Fibroblast of lung (primary cell): ENCODE measurements around the gene CRYL1. TPM values are rescaled to one million over a fixed set of nuclear protein-coding genes. Genes with fewer than 3 reads are reported as not detected.

ENCODE experiments used
- DNase-seq, 2 donors: peaks; one replicate each; pipeline versions ENCODE4 v3.0.0 to v3.0.0-alpha.2; 2010; ENCODE audit warnings: low read depth in 2 of 2
- H2AFZ ChIP-seq: 2 replicates; pipeline ENCODE4 v1.5.1; 2012; ENCODE audit warnings: low read length, control low read depth, inconsistent platforms
- H3K27ac ChIP-seq: 2 replicates; pipeline ENCODE4 v1.5.1; 2011; ENCODE audit warnings: low read length, control low read depth; ENCODE audit not compliant: insufficient read depth
- H3K27me3 ChIP-seq: 2 replicates; pipeline ENCODE4 v1.5.1; 2011; ENCODE audit warnings: mild to moderate bottlenecking, low read length; ENCODE audit not compliant: control insufficient read depth, insufficient read depth
- H3K36me3 ChIP-seq: 2 replicates; pipeline ENCODE4 v1.5.1; 2011; ENCODE audit warnings: low read length; ENCODE audit not compliant: control insufficient read depth, insufficient read depth
- H3K4me1 ChIP-seq: 2 replicates; pipeline ENCODE4 v1.5.1; 2011; ENCODE audit warnings: low read length; ENCODE audit not compliant: control insufficient read depth, insufficient read depth; ENCODE audit errors: extremely low read depth
- H3K4me2 ChIP-seq: 2 replicates; pipeline ENCODE4 v1.5.1; 2011; ENCODE audit warnings: low read length, control low read depth; ENCODE audit not compliant: insufficient read depth; ENCODE audit errors: extremely low read depth
- H3K4me3 ChIP-seq, 4 experiments: fragments of 200-600 bp in 1 of 4; sonication (generic) in 1 of 4; replicated peaks in 1 of 4; 2 replicates each; pipeline ENCODE4 v1.5.1; 2011 to 2016; ENCODE audit warnings: low read length in 4 of 4, low read depth in 3 of 4, mild to moderate bottlenecking in 3 of 4, control low read depth in 2 of 4, inconsistent platforms in 1 of 4, mixed read lengths in 1 of 4; ENCODE audit not compliant: insufficient read depth in 1 of 4; ENCODE audit errors: control extremely low read depth in 1 of 4
- H3K79me2 ChIP-seq: 2 replicates; pipeline ENCODE4 v1.5.1; 2012; ENCODE audit warnings: mild to moderate bottlenecking, low read length, inconsistent platforms; ENCODE audit not compliant: control insufficient read depth, insufficient read depth
- H3K9ac ChIP-seq: 2 replicates; pipeline ENCODE4 v1.5.1; 2011; ENCODE audit warnings: mild to moderate bottlenecking, low read length, control low read depth; ENCODE audit not compliant: insufficient read depth
- H3K9me3 ChIP-seq: 2 replicates; pipeline ENCODE4 v1.5.1; 2012; ENCODE audit warnings: low read depth, low read length; ENCODE audit not compliant: control insufficient read depth, insufficient read depth
- H4K20me1 ChIP-seq: 2 replicates; pipeline ENCODE4 v1.5.1; 2011; ENCODE audit warnings: low read length; ENCODE audit not compliant: control insufficient read depth, insufficient read depth; ENCODE audit errors: extremely low read depth
- CTCF ChIP-seq, 2 donors: IDR thresholded peaks in 1 of 2; conservative IDR thresholded peaks in 1 of 2; 1 replicate in 1 of 2; 2 replicates in 1 of 2; pipeline ENCODE4 v1.5.1; 2011 to 2012; ENCODE audit warnings: low read length in 2 of 2, control low read depth in 1 of 2, inconsistent platforms in 1 of 2, low read depth in 1 of 2, mild to moderate bottlenecking in 1 of 2
- EZH2 ChIP-seq: IDR thresholded peaks from 2 replicates; pipeline ENCODE4 v1.5.1; 2012; ENCODE audit warnings: low read length, control low read depth, mild to moderate bottlenecking; ENCODE audit errors: missing control alignments
- polyA plus RNA-seq, 2 donors: library from polyadenylated mRNA; depleted of rRNA in 1 of 2; stranded (reverse) in 1 of 2; unstranded in 1 of 2; fragments of >200 nt; gene quantifications; 2 replicates each; pipeline ENCODE4 v1.2.1, GENCODE V29; 2011 to 2012; ENCODE audit warnings: missing spikeins in 1 of 2
- total RNA-seq: library from RNA; depleted of rRNA; stranded (reverse); fragments of >200 nt; gene quantifications from 2 replicates; pipeline ENCODE4 v1.2.1, GENCODE V29; 2014

Gene CRYL1
- total and polyA plus RNA-seq, 2 donors (not counting 1 experiment from before 2014, with no cell fraction given), result 18.3 to 20.1 TPM

GRCh38 chr13:20408181-20408580 is 117.5 kb downstream of the CRYL1 start:
- Histone ChIP-seq H3K27ac (no peak overlapping the region), H3K27me3 (no peaks in the 10 kb centered on the region), H3K36me3 (no peaks in the 10 kb centered on the region), H3K9ac (no peak overlapping the region), H4K20me1 (no peaks in the 10 kb centered on the region), H3K4me3 (no peak overlapping the region), H3K79me2 (no peaks in the 10 kb centered on the region), H2AFZ (no peak overlapping the region), H3K4me1 (no peaks in the 10 kb centered on the region), H3K4me2 (no peak overlapping the region), H3K9me3 (no peaks in the 10 kb centered on the region)
- TF ChIP-seq EZH2 (no peak), CTCF (conservative IDR thresholded peaks at IDR 0.05 in 1 of 2, IDR thresholded peaks at IDR 0.05 in 1 of 2; ENCODE audit: low read depth in 1 of 2, low read length in 2 of 2) (no peak)
- no peak for DNase-seq

GRCh38 chr13:20407759-20408158 is 117.9 kb downstream of the CRYL1 start:
- TF ChIP-seq EZH2 (no peak), CTCF (conservative IDR thresholded peaks at IDR 0.05 in 1 of 2, IDR thresholded peaks at IDR 0.05 in 1 of 2; ENCODE audit: low read depth in 1 of 2, low read length in 2 of 2) (no peak)
- Histone ChIP-seq H3K79me2 (no peaks in the 10 kb centered on the region), H3K9me3 (no peaks in the 10 kb centered on the region), H3K4me2 (no peak overlapping the region), H3K9ac (no peak overlapping the region), H3K27ac (no peak overlapping the region), H3K36me3 (no peaks in the 10 kb centered on the region), H3K27me3 (no peaks in the 10 kb centered on the region), H3K4me1 (no peaks in the 10 kb centered on the region), H4K20me1 (no peaks in the 10 kb centered on the region), H2AFZ (no peak overlapping the region), H3K4me3 (no peak overlapping the region)
- no peak for DNase-seq

- no peaks in the 10 kb centered on the region for H3K4me1 ChIP-seq
- TF ChIP-seq EZH2, result no peak
- TF ChIP-seq CTCF (conservative IDR thresholded peaks at IDR 0.05 in 1 of 2, IDR thresholded peaks at IDR 0.05 in 1 of 2; ENCODE audit: low read depth in 1 of 2, low read length in 2 of 2), result no peak
- no peak overlapping the region for H2AFZ ChIP-seq
- H3K36me3 ChIP-seq, result no peaks in the 10 kb centered on the region
- no peak overlapping the region for H3K9ac ChIP-seq
- H3K9me3 ChIP-seq, result no peaks in the 10 kb centered on the region
- H3K79me2 ChIP-seq, result no peaks in the 10 kb centered on the region
- H3K4me2 ChIP-seq, result no peak overlapping the region
- H3K27me3 ChIP-seq, result no peaks in the 10 kb centered on the region
- no peak for DNase-seq
- no peak overlapping the region for H3K27ac ChIP-seq
- H4K20me1 ChIP-seq, result no peaks in the 10 kb centered on the region
- H3K4me3 ChIP-seq, result no peak overlapping the region
Measured at GRCh38 chr13:20405691-20406090, 120.0 kb downstream of the CRYL1 start.
